22Rv1 (cell line): ENCODE measurements around the gene TSC22D1.

ENCODE experiments used
- ZFX ChIP-seq: fragments of 450-650 bp; IDR thresholded peaks from 2 replicates; pipeline ENCODE4 v1.6.1; 2017; ENCODE audit warnings: antibody characterized with exemption, borderline replicate concordance
- TF ChIP-seq, protein P1 (sequence below): fragments of 450-650 bp; IDR thresholded peaks from 2 replicates; pipeline ENCODE4 v1.5.1; 2017; ENCODE audit warnings: mild to moderate bottlenecking

DNA sequence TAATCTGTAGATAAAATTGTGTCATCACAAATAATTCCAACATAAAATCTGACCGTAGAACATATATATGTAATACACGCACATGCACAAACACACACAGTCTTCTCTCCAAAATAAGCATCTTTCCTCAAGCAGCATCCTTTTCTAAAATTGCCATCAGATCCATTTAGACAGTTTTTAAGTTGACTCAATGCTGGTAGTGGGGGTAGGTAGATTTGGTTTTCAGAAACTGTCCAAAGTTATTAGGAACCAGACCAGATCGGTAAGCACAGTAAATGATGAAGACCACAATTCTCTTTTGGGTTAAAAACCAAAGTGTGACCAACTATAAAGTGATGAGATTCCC, 137.9 kb downstream of the TSC22D1 start:
- TF ChIP-seq, protein P1, sequence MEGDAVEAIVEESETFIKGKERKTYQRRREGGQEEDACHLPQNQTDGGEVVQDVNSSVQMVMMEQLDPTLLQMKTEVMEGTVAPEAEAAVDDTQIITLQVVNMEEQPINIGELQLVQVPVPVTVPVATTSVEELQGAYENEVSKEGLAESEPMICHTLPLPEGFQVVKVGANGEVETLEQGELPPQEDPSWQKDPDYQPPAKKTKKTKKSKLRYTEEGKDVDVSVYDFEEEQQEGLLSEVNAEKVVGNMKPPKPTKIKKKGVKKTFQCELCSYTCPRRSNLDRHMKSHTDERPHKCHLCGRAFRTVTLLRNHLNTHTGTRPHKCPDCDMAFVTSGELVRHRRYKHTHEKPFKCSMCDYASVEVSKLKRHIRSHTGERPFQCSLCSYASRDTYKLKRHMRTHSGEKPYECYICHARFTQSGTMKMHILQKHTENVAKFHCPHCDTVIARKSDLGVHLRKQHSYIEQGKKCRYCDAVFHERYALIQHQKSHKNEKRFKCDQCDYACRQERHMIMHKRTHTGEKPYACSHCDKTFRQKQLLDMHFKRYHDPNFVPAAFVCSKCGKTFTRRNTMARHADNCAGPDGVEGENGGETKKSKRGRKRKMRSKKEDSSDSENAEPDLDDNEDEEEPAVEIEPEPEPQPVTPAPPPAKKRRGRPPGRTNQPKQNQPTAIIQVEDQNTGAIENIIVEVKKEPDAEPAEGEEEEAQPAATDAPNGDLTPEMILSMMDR = peak; percentile 30
- no peak for TF ChIP-seq ZFX
